Measurements from ENCODE around the gene GGA1.
"Not testable (repeated sequence)": the region's sequence is repeated elsewhere in the genome, so short reads cannot be mapped to it uniquely, and the experiment has no call there.

Gene GGA1

DNA sequence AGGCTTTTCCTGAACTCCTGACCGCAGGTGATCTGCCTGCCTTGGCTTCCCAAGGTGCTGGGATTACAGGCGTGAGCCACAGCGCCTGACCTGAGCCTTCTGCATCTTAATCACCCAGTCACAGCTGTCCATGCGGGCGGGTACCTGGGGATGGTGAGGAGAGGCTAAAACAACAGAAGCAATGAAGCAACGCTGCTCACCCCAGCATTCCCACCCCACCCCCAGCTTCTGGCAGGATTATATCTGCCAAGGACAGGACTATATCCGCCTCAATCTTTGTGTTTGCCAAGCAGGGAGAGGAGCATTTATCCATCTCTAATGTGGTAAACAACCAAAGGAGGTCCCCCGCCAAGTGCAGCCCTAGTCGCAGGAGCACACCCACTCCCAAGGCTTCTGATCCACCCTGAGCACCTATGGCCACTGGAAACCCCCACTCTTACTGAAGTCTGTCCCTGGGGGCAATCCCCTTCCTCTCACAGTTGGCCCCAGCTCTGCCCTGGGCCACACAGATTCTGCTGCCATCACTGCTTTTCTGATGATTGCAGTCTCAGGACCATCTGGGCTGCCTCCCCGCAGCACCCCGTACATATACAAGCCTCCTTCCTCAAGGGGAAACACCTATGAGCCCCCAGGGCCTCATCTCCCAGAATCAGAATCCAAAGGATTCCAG lies 20.0 kb upstream of the GGA1 start:
- DNase-seq: no peak
- TF ChIP-seq POLR2A (IDR thresholded peaks at IDR 0.05; ENCODE audit: low read length) (no peak), GATA1 (IDR thresholded peaks at IDR 0.05; ENCODE audit: low read depth, low read length) (no peak)

DNA sequence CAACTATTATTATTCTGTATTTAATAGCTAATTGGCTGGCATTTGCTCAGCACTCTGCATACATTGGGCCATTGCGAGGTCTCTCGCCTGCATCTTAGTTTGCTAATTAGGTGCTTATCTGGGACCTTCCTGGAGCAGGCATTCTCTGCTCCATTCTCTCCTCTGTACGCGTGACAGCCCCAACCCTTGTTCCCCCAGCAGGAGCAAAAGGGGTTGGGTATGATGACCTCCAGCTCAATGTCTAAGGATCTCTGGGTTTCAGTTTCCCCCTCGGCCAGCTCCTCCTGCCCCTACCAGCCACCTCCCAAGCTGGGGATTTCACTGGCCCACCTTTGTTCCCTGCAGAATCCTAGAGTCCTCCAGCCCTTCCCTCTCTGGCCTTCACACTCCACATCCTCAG lies 19.0 kb upstream of the GGA1 start:
- TF ChIP-seq GATA1 (IDR thresholded peaks at IDR 0.05; ENCODE audit: low read depth, low read length) (no peak), POLR2A (IDR thresholded peaks at IDR 0.05; ENCODE audit: low read length) (no peak)
- no peak for DNase-seq

- DNase-seq: not testable (repeated sequence)
Measured at GRCh38 chr22:37591081-37591480, 17.6 kb upstream of the GGA1 start.

DNA sequence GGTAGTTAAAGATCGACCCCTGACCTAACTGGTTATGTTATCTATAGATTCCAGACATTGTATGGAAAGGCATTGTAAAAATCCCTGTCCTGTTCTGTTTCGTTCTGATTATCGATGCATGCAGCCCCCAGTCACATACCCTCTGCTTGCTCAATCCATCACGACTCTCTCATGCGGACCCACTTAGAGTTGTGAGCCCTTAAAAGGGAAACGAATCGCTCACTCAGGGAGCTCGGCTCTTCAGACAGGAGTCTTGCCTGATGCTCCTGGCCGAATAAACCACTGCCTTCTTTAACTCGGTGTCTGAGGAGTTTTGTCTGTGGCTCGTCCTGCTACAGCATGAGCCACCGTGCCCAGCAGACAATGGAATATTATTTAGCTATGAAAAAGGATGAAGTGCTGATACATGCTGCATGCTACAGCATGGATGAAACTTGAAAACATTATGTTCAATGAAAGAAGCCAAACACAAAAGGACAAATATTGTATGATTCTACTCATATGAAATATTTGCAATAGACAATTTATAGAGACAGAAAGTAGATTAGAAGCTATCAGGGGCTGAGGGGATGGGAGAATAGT lies 16.7 kb upstream of the GGA1 start:
- TF ChIP-seq GATA1 (IDR thresholded peaks at IDR 0.05; ENCODE audit: low read depth, low read length): no peak
- DNase-seq: no peak

GRCh38 chr22:37594237-37594636 lies 14.4 kb upstream of the GGA1 start:
- TF ChIP-seq POLR2A (IDR thresholded peaks at IDR 0.05; ENCODE audit: low read length): no peak
- TF ChIP-seq GATA1 (IDR thresholded peaks at IDR 0.05; ENCODE audit: low read depth, low read length): no peak
- DNase-seq: no peak

DNA sequence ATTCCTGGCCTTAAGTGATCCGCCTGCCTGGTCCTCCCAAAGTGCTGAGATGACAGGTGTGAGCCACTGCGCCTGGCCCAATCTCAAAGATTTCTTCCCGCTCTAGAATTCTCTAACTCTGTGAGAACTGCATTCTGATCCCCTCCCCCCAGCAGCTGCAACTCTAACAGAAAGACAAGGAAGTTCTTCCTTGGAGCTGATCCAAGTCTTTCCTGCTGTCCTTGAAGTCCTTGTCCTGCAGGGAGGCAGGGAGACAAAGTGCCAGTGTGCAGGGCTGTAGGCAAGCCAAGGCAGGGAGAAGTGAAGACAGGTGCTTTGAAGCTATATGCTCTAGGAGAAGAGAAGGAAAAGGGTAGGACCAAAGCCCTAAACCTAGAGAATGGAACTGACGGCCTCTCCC lies 9.5 kb upstream of the GGA1 start:
- no peak for DNase-seq
- TF ChIP-seq GATA1 (IDR thresholded peaks at IDR 0.05; ENCODE audit: low read depth, low read length): no peak
- no peak for TF ChIP-seq POLR2A (IDR thresholded peaks at IDR 0.05; ENCODE audit: low read length)

DNA sequence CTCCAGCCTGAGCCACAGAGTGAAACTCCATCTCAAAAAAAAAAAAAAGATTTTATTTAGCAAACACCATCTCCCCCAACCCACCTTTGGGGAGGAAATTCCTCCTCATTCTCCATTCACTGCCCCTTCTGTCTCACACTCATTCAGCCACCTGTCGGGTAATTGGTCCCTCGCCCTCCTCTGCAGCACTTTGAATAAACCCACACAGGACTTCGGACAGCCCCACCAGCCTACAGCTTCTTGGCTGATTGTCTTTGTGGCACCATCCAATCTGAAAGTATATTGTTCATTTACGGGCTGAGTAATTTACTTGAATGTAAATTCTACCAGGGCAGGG lies 7.5 kb upstream of the GGA1 start:
- TF ChIP-seq GATA1 (IDR thresholded peaks at IDR 0.05; ENCODE audit: low read depth, low read length) (no peak), POLR2A (IDR thresholded peaks at IDR 0.05; ENCODE audit: low read length) (no peak)
- no peak for DNase-seq

- no peak for DNase-seq
- TF ChIP-seq POLR2A (IDR thresholded peaks at IDR 0.05; ENCODE audit: low read length): no peak
- no peak for TF ChIP-seq GATA1 (IDR thresholded peaks at IDR 0.05; ENCODE audit: low read depth, low read length)
Measured at GRCh38 chr22:37601540-37602442, 6.8 kb upstream of the GGA1 start.

DNA sequence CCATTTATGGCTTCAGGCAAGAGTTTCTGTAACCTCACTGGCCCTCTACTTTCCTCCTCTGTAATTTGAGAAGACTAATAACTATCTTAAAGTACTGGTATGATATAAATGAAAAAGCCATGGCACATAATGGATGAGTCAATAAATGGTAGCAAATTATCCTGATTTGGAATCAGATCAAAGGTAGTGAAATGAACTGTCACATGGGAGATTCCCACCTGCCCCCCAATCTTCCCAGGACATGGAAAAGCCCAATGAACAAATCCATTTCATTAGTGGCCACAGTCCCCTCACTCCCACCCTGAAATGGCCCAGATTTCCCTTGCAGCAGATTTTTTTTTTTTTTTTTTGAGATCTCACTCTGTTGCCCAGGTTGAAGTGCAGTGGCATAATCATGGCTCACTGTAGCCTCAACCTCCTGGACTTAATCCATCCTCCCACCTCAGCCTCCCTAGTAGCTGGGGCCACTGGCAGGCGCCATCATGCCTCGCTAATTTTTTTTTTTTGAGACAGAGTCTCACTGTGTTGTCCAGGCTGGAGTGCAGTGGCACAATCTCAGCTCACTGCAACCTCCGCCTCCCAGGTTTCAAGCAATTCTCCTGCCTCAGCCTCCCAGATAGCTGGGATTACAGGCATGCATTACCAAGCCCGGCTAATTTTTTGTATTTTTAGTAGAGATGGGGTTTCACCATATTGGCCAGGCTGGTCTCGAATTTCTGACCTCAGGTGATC lies 5.9 kb upstream of the GGA1 start:
- not testable (repeated sequence) for DNase-seq

DNA sequence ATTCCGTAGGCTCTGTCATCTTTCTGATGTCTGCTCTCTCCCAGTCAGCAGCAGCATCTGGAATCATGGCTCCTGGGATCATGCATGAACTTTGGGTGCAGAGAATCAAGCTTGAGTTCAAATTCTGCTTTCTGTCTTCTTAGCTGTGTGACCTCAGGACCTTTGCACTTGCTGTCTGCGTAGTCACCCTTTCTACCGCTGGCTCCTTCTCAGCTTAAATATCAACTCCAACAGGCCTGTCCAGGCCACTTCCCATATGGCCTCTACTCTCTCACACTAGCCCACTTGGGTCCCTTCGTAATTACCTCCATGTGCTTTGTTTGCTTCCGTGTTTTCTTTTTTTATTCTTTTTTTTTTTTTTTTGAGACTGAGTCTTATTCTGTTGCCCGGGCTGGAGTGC lies 4.6 kb upstream of the GGA1 start:
- TF ChIP-seq POLR2A (IDR thresholded peaks at IDR 0.05; ENCODE audit: low read length) (no peak), GATA1 (IDR thresholded peaks at IDR 0.05; ENCODE audit: low read depth, low read length) (no peak)
- no peak for DNase-seq

- DNase-seq: no peak
- TF ChIP-seq GATA1 (IDR thresholded peaks at IDR 0.05; ENCODE audit: low read depth, low read length) (no peak), POLR2A (IDR thresholded peaks at IDR 0.05; ENCODE audit: low read length) (no peak)
Measured at GRCh38 chr22:37604875-37605274, 3.8 kb upstream of the GGA1 start.

- TF ChIP-seq GATA1 (IDR thresholded peaks at IDR 0.05; ENCODE audit: low read depth, low read length): no peak
- peak; percentile 75 to 88 for DNase-seq
Measured at GRCh38 chr22:37607010-37607934, 1.4 kb upstream of the GGA1 start.

- no peak for DNase-seq
- no peak for TF ChIP-seq POLR2A (IDR thresholded peaks at IDR 0.05; ENCODE audit: low read length)
- TF ChIP-seq GATA1 (IDR thresholded peaks at IDR 0.05; ENCODE audit: low read depth, low read length): no peak
Measured at GRCh38 chr22:37607935-37608476, 628 bp upstream of the GGA1 start.
